HUES48 (cell line): ENCODE measurements around the gene KTN1.

Experiments used
- H3K27ac ChIP-seq: one replicate; pipeline ENCODE4 v1.7.0; 2013; ENCODE audit warnings: low read depth, low read length, inconsistent platforms
- H3K27me3 ChIP-seq: 2 replicates; pipeline ENCODE4 v1.6.1; 2013; ENCODE audit warnings: mild to moderate bottlenecking, low read length; ENCODE audit not compliant: control insufficient read depth, insufficient read depth
- H3K36me3 ChIP-seq: 2 replicates; pipeline ENCODE4 v1.6.1; 2013; ENCODE audit warnings: low read length; ENCODE audit not compliant: control insufficient read depth, insufficient read depth
- H3K4me1 ChIP-seq: 2 replicates; pipeline ENCODE4 v1.6.1; 2013; ENCODE audit warnings: mild to moderate bottlenecking, low read length; ENCODE audit not compliant: control insufficient read depth, insufficient read depth
- H3K4me3 ChIP-seq: 2 replicates; pipeline ENCODE4 v1.5.1; 2013; ENCODE audit warnings: mild to moderate bottlenecking, low read depth, low read length
- H3K9ac ChIP-seq: 2 replicates; pipeline ENCODE4 v1.6.1; 2013; ENCODE audit warnings: mild to moderate bottlenecking, low read depth, low read length, moderate library complexity
- H3K9me3 ChIP-seq: 2 replicates; pipeline ENCODE4 v1.6.1; 2013; ENCODE audit warnings: low read length; ENCODE audit not compliant: control insufficient read depth, insufficient read depth

KTN1 gene

GRCh38 chr14:55611859-55612258, 31.9 kb downstream of the KTN1 start:
- Histone ChIP-seq H3K36me3 (peaks cover 29% of the 10 kb centered on the region), H3K27ac (no peak overlapping the region)

GRCh38 chr14:55614304-55614703, 34.3 kb downstream of the KTN1 start:
- Histone ChIP-seq H3K27me3 (no peaks in the 10 kb centered on the region), H3K27ac (no peak overlapping the region), H3K4me1 (peaks cover 29% of the 10 kb centered on the region), H3K9ac (no peak overlapping the region), H3K4me3 (no peak overlapping the region), H3K9me3 (peaks cover 7% of the 10 kb centered on the region), H3K36me3 (peaks cover 53% of the 10 kb centered on the region)

More at GRCh38 chr14:55611859-55612258, 31.9 kb downstream of the KTN1 start:
- Histone ChIP-seq H3K4me3 (no peak overlapping the region), H3K9ac (no peak overlapping the region), H3K27me3 (no peaks in the 10 kb centered on the region), H3K4me1 (peaks cover 40% of the 10 kb centered on the region), H3K9me3 (no peaks in the 10 kb centered on the region)

GRCh38 chr14:55620277-55620676, 40.3 kb downstream of the KTN1 start:
- peaks cover 66% of the 10 kb centered on the region for H3K36me3 ChIP-seq
- no peaks in the 10 kb centered on the region for H3K27me3 ChIP-seq
- no peaks in the 10 kb centered on the region for H3K4me1 ChIP-seq
- peaks cover 19% of the 10 kb centered on the region for H3K9me3 ChIP-seq
- no peak overlapping the region for H3K4me3 ChIP-seq
- H3K27ac ChIP-seq: no peak overlapping the region
- H3K9ac ChIP-seq: no peak overlapping the region

GRCh38 chr14:55620981-55621380, 41.0 kb downstream of the KTN1 start:
- Histone ChIP-seq H3K4me3 (no peak overlapping the region), H3K36me3 (peaks cover 67% of the 10 kb centered on the region)

GRCh38 chr14:55621391-55621790, 41.4 kb downstream of the KTN1 start:
- H3K36me3 ChIP-seq: peaks cover 64% of the 10 kb centered on the region
- no peaks in the 10 kb centered on the region for H3K4me1 ChIP-seq
- H3K9me3 ChIP-seq: peaks cover 19% of the 10 kb centered on the region

More at GRCh38 chr14:55620981-55621380, 41.0 kb downstream of the KTN1 start:
- peaks cover 19% of the 10 kb centered on the region for H3K9me3 ChIP-seq
- H3K9ac ChIP-seq: no peak overlapping the region
- no peak overlapping the region for H3K27ac ChIP-seq
- no peaks in the 10 kb centered on the region for H3K4me1 ChIP-seq
- H3K27me3 ChIP-seq: no peaks in the 10 kb centered on the region

GRCh38 chr14:55624913-55625312, 44.9 kb downstream of the KTN1 start:
- no peak overlapping the region for H3K9ac ChIP-seq
- H3K4me1 ChIP-seq: no peaks in the 10 kb centered on the region
- peaks cover 6% of the 10 kb centered on the region; the same call in 1 of the 2 replicates for H3K9me3 ChIP-seq
- H3K36me3 ChIP-seq: peaks cover 58% of the 10 kb centered on the region
- no peak overlapping the region for H3K4me3 ChIP-seq
- no peak overlapping the region for H3K27ac ChIP-seq
- H3K27me3 ChIP-seq: no peaks in the 10 kb centered on the region

More at GRCh38 chr14:55621391-55621790, 41.4 kb downstream of the KTN1 start:
- Histone ChIP-seq H3K27ac (no peak overlapping the region), H3K4me3 (no peak overlapping the region), H3K9ac (no peak overlapping the region), H3K27me3 (no peaks in the 10 kb centered on the region)

GRCh38 chr14:55625481-55625880, 45.5 kb downstream of the KTN1 start:
- H3K27ac ChIP-seq: no peak overlapping the region
- no peaks in the 10 kb centered on the region for H3K27me3 ChIP-seq
- H3K9me3 ChIP-seq: peaks cover 2% of the 10 kb centered on the region; the same call in 1 of the 2 replicates
- H3K4me3 ChIP-seq: no peak overlapping the region
- H3K9ac ChIP-seq: no peak overlapping the region
- no peaks in the 10 kb centered on the region for H3K4me1 ChIP-seq
- peaks cover 58% of the 10 kb centered on the region for H3K36me3 ChIP-seq

- Histone ChIP-seq H3K4me1 (no peaks in the 10 kb centered on the region), H3K27me3 (no peaks in the 10 kb centered on the region), H3K36me3 (peaks cover 57% of the 10 kb centered on the region), H3K27ac (no peak overlapping the region), H3K9ac (no peak overlapping the region), H3K4me3 (no peak overlapping the region), H3K9me3 (no peaks in the 10 kb centered on the region)
Observed at GRCh38 chr14:55626131-55626530, 46.1 kb downstream of the KTN1 start.

- Histone ChIP-seq H3K27me3 (no peaks in the 10 kb centered on the region), H3K27ac (no peak overlapping the region), H3K9ac (no peak overlapping the region), H3K9me3 (no peaks in the 10 kb centered on the region), H3K4me3 (no peak overlapping the region), H3K4me1 (no peaks in the 10 kb centered on the region), H3K36me3 (peaks cover 64% of the 10 kb centered on the region)
Observed at GRCh38 chr14:55628426-55628825, 48.4 kb downstream of the KTN1 start.

- no peak overlapping the region for H3K9ac ChIP-seq
- no peak overlapping the region for H3K4me3 ChIP-seq
- no peaks in the 10 kb centered on the region for H3K9me3 ChIP-seq
- no peaks in the 10 kb centered on the region for H3K27me3 ChIP-seq
- no peak overlapping the region for H3K27ac ChIP-seq
- H3K36me3 ChIP-seq: peaks cover 94% of the 10 kb centered on the region
- H3K4me1 ChIP-seq: peaks cover 29% of the 10 kb centered on the region
Observed at GRCh38 chr14:55638665-55639064, 58.7 kb downstream of the KTN1 start.

- H3K36me3 ChIP-seq: peaks cover 81% of the 10 kb centered on the region
Observed at GRCh38 chr14:55641290-55641689, 61.3 kb downstream of the KTN1 start.

GRCh38 chr14:55641954-55642353, 61.9 kb downstream of the KTN1 start:
- Histone ChIP-seq H3K4me3 (no peak overlapping the region), H3K9ac (no peak overlapping the region), H3K27ac (peak overlapping the region; percentile 26), H3K4me1 (peaks cover 29% of the 10 kb centered on the region), H3K9me3 (no peaks in the 10 kb centered on the region), H3K27me3 (no peaks in the 10 kb centered on the region), H3K36me3 (peaks cover 80% of the 10 kb centered on the region)

More at GRCh38 chr14:55641290-55641689, 61.3 kb downstream of the KTN1 start:
- Histone ChIP-seq H3K4me3 (no peak overlapping the region), H3K27ac (peak overlapping the region; percentile 26), H3K27me3 (no peaks in the 10 kb centered on the region), H3K9ac (no peak overlapping the region), H3K4me1 (peaks cover 29% of the 10 kb centered on the region), H3K9me3 (no peaks in the 10 kb centered on the region)
